Hindlimb muscle (tissue), 1 donor: ENCODE results near the gene KTN1. TPM values are rescaled to one million over a fixed set of nuclear protein-coding genes. Genes with fewer than 3 reads are reported as not detected.

ENCODE experiments used
- DNase-seq: peaks from one replicate; pipeline ENCODE4 v3.0.0-alpha.2; 2013
- polyA plus RNA-seq: library from polyadenylated mRNA; unstranded; fragments of 120-200 nt; gene quantifications from one replicate; pipeline ENCODE4 v1.2.1, GENCODE V29; 2013; ENCODE audit not compliant: insufficient read length

KTN1 gene
- polyA plus RNA-seq, 1 donor, result 141 TPM

DNA sequence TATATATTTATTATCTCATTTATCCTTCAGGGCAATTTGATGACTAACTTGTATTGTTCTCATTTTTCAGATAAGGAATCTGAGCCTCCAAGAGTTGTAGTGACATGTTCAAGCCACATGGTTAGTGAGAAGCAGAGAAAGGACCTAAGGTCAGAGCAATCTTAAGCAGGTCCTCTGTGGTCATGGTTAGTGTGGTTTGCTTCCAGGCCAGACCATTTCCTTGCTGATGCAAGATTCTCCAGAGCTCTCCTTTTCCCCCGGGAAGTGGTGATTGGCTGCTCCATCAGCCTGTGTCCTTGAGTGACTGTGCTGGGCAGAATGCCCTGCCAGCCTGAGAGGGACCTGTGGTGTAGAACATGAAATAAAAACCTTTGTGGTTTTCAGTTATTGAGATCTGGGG, 141.3 kb downstream of the KTN1 start:
- DNase-seq, result no peak

GRCh38 chr14:55722054-55722453, 142.0 kb downstream of the KTN1 start:
- DNase-seq, result no peak

DNA sequence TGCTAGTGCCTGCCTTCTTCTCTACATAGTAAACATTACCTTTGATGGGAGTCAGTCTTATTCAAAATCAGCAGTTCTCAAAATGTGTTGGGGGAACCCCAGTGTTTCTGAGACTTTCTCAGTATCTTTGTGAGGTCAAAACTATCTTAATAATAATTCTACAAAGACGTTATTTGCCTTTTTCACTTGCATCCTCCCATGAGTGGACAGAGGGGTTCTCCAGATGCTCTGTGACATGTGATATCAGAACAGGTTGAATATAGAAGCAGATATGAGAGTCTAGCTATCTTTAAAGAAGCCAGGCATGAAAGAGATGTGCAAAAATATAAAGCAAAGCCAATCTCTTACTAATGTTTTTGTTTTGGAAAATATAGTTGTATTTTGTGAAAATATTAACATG, 144.7 kb downstream of the KTN1 start:
- DNase-seq, result no peak

- DNase-seq, result no peak
Observed at GRCh38 chr14:55730592-55731310, 150.7 kb downstream of the KTN1 start.

DNA sequence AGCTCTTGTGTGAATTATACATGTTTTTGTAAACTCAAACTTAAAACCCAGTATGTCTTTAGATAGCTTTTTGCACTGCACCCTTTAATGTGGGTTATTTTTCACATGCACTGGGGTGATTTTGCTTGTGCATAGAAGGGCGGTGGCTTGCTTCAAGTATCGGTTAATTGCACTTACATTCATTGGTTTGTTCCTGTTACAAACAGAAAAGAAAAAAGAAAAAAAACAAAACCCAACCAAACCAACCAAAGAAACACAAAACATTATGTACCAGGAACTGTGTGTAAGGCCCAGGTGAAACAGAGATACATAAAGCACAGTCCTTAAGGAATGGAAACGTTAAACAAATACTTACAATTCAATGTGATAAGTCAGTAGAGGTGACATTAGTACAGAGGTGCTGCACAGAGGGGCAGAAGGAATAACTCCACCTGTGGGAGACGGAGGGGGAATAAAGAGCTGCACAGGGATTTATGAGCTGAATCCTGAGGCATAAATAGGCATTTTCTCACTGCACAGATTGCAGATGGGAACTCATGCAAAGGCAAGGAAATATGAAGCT, 151.4 kb downstream of the KTN1 start:
- no peak for DNase-seq

DNA sequence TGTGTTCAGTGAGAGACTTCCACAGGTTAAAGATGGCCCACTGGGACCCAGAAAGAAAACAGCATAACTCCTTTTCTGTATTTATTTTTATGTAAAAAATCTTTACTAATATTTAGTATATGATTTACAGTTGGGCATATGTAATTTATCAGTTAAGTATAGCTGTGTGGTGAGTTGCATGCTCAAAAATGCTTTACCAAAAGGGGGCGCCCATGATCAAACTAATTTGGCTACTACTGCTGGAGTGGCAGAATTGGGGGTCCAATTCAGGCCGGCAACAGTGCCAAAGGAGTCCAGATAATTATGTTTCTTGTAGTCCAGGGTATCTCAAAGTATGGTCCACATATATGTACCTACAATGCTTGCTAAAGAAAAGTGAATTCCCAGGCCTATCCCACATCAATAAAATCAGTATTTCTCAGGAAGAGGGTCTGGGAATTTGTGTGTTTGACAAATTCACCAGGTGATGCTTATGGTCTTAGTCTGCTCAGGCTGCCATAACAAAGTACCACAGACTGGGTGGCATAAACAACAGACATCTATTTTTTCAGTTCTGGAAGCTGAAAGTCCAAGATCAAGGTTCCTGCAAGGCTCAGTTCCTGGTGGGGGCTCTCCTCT, 152.0 kb downstream of the KTN1 start:
- no peak for DNase-seq

DNA sequence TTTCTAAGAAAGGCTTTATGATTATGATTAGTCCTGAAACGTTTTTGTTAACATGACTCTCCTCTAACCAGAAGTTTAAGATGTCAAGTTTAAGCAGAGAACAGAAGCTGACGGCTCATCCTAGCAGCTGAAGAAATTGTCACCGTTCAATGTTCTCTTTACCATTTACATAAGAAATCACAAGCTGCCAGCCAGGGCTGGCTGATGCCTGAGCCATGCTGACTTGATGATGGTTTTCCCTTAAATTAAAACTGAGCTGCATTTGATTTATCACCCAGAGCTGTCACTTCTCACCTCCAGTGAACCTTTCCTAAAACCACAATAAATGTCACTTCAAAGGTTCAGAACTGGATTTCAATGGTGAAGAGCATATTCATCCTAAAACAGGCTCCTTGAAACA, 153.6 kb downstream of the KTN1 start:
- DNase-seq, result no peak

Other genes with a start within 250 kb of the KTN1 start
- 18.1 TPM for gene ATG14, start 168.4 kb upstream of the KTN1 start, polyA plus RNA-seq
- not detected for gene TBPL2, start 139.6 kb upstream of the KTN1 start, polyA plus RNA-seq